ENCODE measurements around the gene OR51M1.
"Not testable (repeated sequence)": the region's sequence is repeated elsewhere in the genome, so short reads cannot be mapped to it uniquely, and the experiment has no call there.

- not testable (repeated sequence) for TF ChIP-seq POLR2AphosphoS5 (IDR thresholded peaks at IDR 0.05; ENCODE audit: insufficient read depth, low read depth, low read length); POLR2A (IDR thresholded peaks at IDR 0.05; ENCODE audit: low read depth, low read length)
Measured at GRCh38 chr11:5337253-5337652, 46.4 kb upstream of the OR51M1 start.

Measured in endothelial cell of umbilical vein (primary cell).